ENCODE measurements around the gene PREX1.

Gene PREX1

GRCh38 chr20:48727226-48727625 lies 100.6 kb downstream of the PREX1 start:
- TF ChIP-seq MAX (IDR thresholded peaks at IDR 0.05; ENCODE audit: low read depth, low read length) (no peak), CTCF (IDR thresholded peaks at IDR 0.05; ENCODE audit: low read depth, low read length) (no peak), MYC (IDR thresholded peaks at IDR 0.05; ENCODE audit: low read depth, low read length) (no peak), POLR2A (IDR thresholded peaks at IDR 0.05; ENCODE audit: extremely low read depth, insufficient read length) (no peak)
- no peak overlapping the region for H3K4me3 ChIP-seq (ENCODE audit: low read depth, low read length)
- no peak for DNase-seq (ENCODE audit: low read depth)

GRCh38 chr20:48725555-48725991 lies 102.2 kb downstream of the PREX1 start:
- TF ChIP-seq CTCF (IDR thresholded peaks at IDR 0.05; ENCODE audit: low read depth, low read length) (no peak), POLR2A (IDR thresholded peaks at IDR 0.05; ENCODE audit: extremely low read depth, insufficient read length) (no peak), MYC (IDR thresholded peaks at IDR 0.05; ENCODE audit: low read depth, low read length) (no peak), MAX (IDR thresholded peaks at IDR 0.05; ENCODE audit: low read depth, low read length) (peak; percentile 76)
- H3K4me3 ChIP-seq (ENCODE audit: low read depth, low read length) = no peak overlapping the region
- peak; percentile 52 for DNase-seq (ENCODE audit: low read depth)

GRCh38 chr20:48724891-48725554 lies 102.8 kb downstream of the PREX1 start:
- H3K4me3 ChIP-seq (ENCODE audit: low read depth, low read length) = no peak overlapping the region
- DNase-seq (ENCODE audit: low read depth) = no peak
- TF ChIP-seq MYC (IDR thresholded peaks at IDR 0.05; ENCODE audit: low read depth, low read length) (no peak), POLR2A (IDR thresholded peaks at IDR 0.05; ENCODE audit: extremely low read depth, insufficient read length) (no peak), MAX (IDR thresholded peaks at IDR 0.05; ENCODE audit: low read depth, low read length) (no peak), CTCF (IDR thresholded peaks at IDR 0.05; ENCODE audit: low read depth, low read length) (no peak)

- TF ChIP-seq MAX (IDR thresholded peaks at IDR 0.05; ENCODE audit: low read depth, low read length) = no peak
- no peak for TF ChIP-seq MYC (IDR thresholded peaks at IDR 0.05; ENCODE audit: low read depth, low read length)
- TF ChIP-seq CTCF (IDR thresholded peaks at IDR 0.05; ENCODE audit: low read depth, low read length) = no peak
- no peak for TF ChIP-seq POLR2A (IDR thresholded peaks at IDR 0.05; ENCODE audit: extremely low read depth, insufficient read length)
- no peak overlapping the region for H3K4me3 ChIP-seq (ENCODE audit: low read depth, low read length)
- DNase-seq (ENCODE audit: low read depth) = no peak
Measured at GRCh38 chr20:48724382-48724781, 103.4 kb downstream of the PREX1 start.

GRCh38 chr20:48723308-48724264 lies 104.2 kb downstream of the PREX1 start:
- TF ChIP-seq CTCF (IDR thresholded peaks at IDR 0.05; ENCODE audit: low read depth, low read length) (no peak), POLR2A (IDR thresholded peaks at IDR 0.05; ENCODE audit: extremely low read depth, insufficient read length) (no peak), MAX (IDR thresholded peaks at IDR 0.05; ENCODE audit: low read depth, low read length) (peak; percentile 38; the same call in 1 of the 2 replicates), MYC (IDR thresholded peaks at IDR 0.05; ENCODE audit: low read depth, low read length) (peak; percentile 75)
- peak; percentile 70 for DNase-seq (ENCODE audit: low read depth)
- peak overlapping the region; percentile 6 for H3K4me3 ChIP-seq (ENCODE audit: low read depth, low read length)
